Measurements from ENCODE around the gene TNS3.

TNS3 gene

GRCh38 chr7:47512481-47513176, 69.3 kb downstream of the TNS3 start:
- no peak for TF ChIP-seq CTCF (IDR thresholded peaks at IDR 0.05; ENCODE audit: insufficient read depth, missing control alignments)
- DNase-seq (ENCODE audit: insufficient read length, low spot score), result no peak
- no peak for FAIRE-seq

DNA sequence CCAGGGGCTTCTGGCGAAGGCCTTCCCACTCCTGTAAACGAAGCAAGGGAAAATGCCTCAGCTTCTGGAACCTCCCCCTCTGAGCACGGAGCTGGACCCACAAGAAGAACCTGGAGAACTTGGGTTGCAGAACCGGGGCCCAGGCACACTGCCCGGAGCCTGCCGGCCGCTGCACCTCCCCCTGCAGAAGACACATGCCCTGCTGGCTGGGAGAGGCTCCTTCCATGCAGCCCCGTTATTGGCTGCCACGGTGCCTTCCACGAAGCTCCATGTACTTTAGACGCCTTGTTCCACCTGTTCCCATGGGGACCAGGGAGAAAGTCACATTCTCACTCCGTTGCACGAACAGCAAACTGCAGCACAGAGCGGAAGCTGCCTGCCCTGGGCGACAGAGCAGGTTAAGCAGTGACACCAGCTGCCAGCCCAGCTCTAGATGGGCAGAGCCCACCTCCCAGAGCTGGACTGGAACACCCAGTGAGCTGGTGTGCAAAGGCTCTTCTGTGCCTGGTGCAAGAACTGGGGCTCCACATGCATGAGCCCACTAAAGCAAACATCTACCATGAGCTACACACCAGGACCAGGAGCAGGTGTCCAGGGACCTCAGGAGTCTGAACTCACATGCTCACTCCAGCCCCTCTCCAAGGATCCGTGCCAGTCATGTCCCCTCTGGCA, 70.1 kb downstream of the TNS3 start:
- no peak for DNase-seq (ENCODE audit: insufficient read length, low spot score)
- TF ChIP-seq CTCF (IDR thresholded peaks at IDR 0.05; ENCODE audit: insufficient read depth, missing control alignments), result no peak
- FAIRE-seq, result no peak

DNA sequence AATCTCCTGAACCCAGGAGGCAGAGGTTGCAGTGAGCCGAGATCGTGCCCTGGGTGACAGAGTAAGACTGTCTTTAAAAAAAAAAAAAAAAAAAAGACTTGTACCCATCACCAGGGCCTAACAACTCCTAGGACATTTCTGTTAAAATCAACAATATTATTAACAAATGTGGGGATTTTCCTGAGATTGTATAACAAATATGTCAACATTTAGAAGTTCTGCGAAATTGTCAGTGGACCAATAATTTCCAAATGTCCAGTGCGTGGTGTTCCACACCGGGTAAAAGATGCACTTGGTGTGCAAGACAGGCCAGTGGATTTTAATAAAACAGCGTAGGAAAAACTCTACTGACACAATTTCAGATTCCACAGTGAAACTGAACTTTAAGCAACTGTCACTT, 71.1 kb downstream of the TNS3 start:
- TF ChIP-seq CTCF (IDR thresholded peaks at IDR 0.05; ENCODE audit: insufficient read depth, missing control alignments), result no peak
- DNase-seq (ENCODE audit: insufficient read length, low spot score), result no peak
- FAIRE-seq, result no peak

DNA sequence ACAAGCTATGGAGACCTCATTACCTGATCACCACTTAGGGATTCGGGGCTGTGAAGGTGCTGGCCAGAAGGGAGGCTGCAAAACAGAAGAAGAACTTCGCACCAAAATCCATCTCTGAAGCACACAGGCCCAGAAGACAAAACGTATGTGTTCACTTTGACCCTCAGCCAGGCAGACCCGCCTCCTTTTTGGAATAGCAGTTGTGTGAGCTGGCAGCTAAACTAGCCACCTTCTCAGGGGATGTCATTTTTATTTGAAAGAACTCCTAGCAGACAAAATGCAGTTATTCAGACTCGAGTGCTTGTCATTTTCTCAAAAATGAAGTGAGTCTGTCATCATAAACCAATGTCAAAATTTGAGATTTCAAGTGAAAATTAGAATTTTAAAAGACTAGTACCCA, 71.7 kb downstream of the TNS3 start:
- no peak for DNase-seq (ENCODE audit: insufficient read length, low spot score)
- no peak for FAIRE-seq

DNA sequence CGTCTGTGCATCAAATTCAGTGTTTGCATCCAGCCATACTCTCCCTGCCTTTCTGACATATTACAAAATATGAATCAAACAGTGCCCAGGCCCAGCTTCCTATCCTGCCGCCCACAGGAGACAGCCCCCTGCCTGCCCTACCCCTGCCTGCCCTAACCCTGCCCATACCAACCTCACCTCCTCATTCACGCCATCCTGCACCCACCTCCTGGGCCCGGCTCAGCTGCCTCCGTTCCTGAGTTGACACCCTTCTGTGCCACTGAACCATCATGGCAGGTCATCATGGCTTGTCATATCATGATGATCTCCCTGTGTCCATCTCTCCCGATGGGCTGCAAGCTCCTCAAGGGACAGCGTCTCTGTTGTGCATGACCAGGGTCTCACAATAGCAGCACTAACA, 72.3 kb downstream of the TNS3 start:
- DNase-seq (ENCODE audit: insufficient read length, low spot score), result no peak
- TF ChIP-seq CTCF (IDR thresholded peaks at IDR 0.05; ENCODE audit: insufficient read depth, missing control alignments), result no peak
- FAIRE-seq, result no peak

More for the DNA sequence above, 71.7 kb downstream of the TNS3 start:
- TF ChIP-seq CTCF (IDR thresholded peaks at IDR 0.05; ENCODE audit: insufficient read depth, missing control alignments), result no peak

- no peak for FAIRE-seq
- TF ChIP-seq CTCF (IDR thresholded peaks at IDR 0.05; ENCODE audit: insufficient read depth, missing control alignments), result no peak
- DNase-seq (ENCODE audit: insufficient read length, low spot score), result no peak
These were observed 73.2 kb downstream of the TNS3 start for GRCh38 chr7:47508389-47509380.

Measured in D721Med (cell line).